ENCODE data around the gene USF3.

The USF3 gene, protein sequence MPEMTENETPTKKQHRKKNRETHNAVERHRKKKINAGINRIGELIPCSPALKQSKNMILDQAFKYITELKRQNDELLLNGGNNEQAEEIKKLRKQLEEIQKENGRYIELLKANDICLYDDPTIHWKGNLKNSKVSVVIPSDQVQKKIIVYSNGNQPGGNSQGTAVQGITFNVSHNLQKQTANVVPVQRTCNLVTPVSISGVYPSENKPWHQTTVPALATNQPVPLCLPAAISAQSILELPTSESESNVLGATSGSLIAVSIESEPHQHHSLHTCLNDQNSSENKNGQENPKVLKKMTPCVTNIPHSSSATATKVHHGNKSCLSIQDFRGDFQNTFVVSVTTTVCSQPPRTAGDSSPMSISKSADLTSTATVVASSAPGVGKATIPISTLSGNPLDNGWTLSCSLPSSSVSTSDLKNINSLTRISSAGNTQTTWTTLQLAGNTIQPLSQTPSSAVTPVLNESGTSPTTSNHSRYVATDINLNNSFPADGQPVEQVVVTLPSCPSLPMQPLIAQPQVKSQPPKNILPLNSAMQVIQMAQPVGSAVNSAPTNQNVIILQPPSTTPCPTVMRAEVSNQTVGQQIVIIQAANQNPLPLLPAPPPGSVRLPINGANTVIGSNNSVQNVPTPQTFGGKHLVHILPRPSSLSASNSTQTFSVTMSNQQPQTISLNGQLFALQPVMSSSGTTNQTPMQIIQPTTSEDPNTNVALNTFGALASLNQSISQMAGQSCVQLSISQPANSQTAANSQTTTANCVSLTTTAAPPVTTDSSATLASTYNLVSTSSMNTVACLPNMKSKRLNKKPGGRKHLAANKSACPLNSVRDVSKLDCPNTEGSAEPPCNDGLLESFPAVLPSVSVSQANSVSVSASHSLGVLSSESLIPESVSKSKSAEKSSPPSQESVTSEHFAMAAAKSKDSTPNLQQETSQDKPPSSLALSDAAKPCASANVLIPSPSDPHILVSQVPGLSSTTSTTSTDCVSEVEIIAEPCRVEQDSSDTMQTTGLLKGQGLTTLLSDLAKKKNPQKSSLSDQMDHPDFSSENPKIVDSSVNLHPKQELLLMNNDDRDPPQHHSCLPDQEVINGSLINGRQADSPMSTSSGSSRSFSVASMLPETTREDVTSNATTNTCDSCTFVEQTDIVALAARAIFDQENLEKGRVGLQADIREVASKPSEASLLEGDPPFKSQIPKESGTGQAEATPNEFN (N-terminal part only)

GRCh38 chr3:113695786-113696645 lies at the start of gene USF3:
Gene USF3 (minus strand): TSS chr3:113696642. CDS start chr3:113674878, 21,764 bp downstream.
- Histone ChIP-seq H3K27me3 (ENCODE audit: insufficient read depth, low read depth) (no peaks in the 10 kb centered on the region), H4K20me1 (ENCODE audit: insufficient read depth) (no peaks in the 10 kb centered on the region), H3K4me3 (IDR thresholded peaks at IDR 0.05; ENCODE audit: insufficient read depth, low read depth, low read length) (peak within 1 kb of the TSS; percentile 94), H2AFZ (ENCODE audit: low read depth) (peak within 1 kb of the TSS; percentile 93), H3K4me1 (ENCODE audit: low read depth, poor library complexity, severe bottlenecking) (peaks cover 17% of the 10 kb centered on the region), H3K4me2 (peak within 1 kb of the TSS; percentile 97), H3K36me3 (ENCODE audit: insufficient read depth) (no peaks in the 10 kb centered on the region), H3K9ac (peak within 1 kb of the TSS; percentile 74), H3K27ac (peak within 1 kb of the TSS; percentile 66), H3K79me2 (ENCODE audit: insufficient read depth, low read depth) (peaks cover 8% of the 10 kb centered on the region; the same call in 1 of the 2 replicates)
- TF ChIP-seq CTCF (conservative IDR thresholded peaks at IDR 0.05; ENCODE audit: low read depth, low read length), result no peak

DNA sequence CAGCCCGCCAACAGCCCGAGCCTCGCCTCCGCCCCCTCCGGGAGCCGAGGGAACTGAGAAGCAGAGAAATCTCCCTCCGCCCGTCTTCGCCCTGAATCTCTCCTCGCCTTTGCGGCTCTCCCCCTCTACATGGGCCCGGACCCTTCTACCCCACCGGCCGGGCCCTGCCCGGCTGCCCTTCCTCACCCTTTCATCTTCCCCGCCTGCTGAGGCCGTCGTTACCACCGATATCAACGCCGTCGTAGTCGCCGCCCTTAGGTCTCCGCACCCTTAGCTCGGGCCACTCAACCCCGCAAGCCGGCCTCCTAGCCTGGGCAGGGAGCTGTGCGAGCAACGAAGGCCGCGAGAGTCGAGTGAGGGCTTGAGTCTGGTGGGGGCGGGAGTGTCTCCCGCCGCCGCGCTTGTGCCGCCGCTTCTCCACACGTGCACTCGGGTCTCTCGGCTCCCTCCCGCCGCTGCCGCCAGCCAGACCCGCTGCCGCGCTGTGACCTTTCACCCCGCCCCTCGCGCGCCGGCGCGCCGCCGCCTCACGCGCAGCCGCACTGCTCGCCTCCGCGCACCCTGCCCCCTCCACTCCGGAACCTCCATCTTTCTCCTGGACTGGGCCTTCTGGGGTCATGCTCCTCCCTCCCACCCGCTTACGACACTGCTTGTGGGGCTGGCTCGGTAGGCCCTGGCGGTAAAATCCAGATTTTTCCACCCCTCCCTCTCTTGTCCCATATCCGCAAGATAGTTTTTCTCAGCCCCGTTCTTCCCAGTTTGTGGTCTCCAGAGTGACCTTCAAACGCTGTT lies 49.5 kb upstream of the USF3 start, which contains the start of gene NAA50:
NAA50 (minus strand) TSS at position 494 of the 792 bp plus-strand sequence; CDS start at position 194, 300 bp downstream.
- peak within 1 kb of the TSS; percentile 88 for H3K9ac ChIP-seq
- H3K4me3 ChIP-seq (IDR thresholded peaks at IDR 0.05; ENCODE audit: insufficient read depth, low read depth, low read length), result peak within 1 kb of the TSS; percentile 89
- H4K20me1 ChIP-seq (ENCODE audit: insufficient read depth), result peaks cover 38% of the 10 kb centered on the region
- H3K27me3 ChIP-seq (ENCODE audit: insufficient read depth, low read depth), result no peaks in the 10 kb centered on the region
- H3K4me1 ChIP-seq (ENCODE audit: low read depth, poor library complexity, severe bottlenecking), result peaks cover 68% of the 10 kb centered on the region
- no peak; the same call in 1 of the 2 replicates for TF ChIP-seq CTCF (conservative IDR thresholded peaks at IDR 0.05; ENCODE audit: low read depth, low read length)
- H3K79me2 ChIP-seq (ENCODE audit: insufficient read depth, low read depth), result peaks cover 88% of the 10 kb centered on the region
- no peaks in the 10 kb centered on the region; the same call in 1 of the 2 replicates for H3K36me3 ChIP-seq (ENCODE audit: insufficient read depth)
- peak within 1 kb of the TSS; percentile 94 for H3K4me2 ChIP-seq
- H2AFZ ChIP-seq (ENCODE audit: low read depth), result peak within 1 kb of the TSS; percentile 82
- H3K27ac ChIP-seq, result peak within 1 kb of the TSS; percentile 94

DNA sequence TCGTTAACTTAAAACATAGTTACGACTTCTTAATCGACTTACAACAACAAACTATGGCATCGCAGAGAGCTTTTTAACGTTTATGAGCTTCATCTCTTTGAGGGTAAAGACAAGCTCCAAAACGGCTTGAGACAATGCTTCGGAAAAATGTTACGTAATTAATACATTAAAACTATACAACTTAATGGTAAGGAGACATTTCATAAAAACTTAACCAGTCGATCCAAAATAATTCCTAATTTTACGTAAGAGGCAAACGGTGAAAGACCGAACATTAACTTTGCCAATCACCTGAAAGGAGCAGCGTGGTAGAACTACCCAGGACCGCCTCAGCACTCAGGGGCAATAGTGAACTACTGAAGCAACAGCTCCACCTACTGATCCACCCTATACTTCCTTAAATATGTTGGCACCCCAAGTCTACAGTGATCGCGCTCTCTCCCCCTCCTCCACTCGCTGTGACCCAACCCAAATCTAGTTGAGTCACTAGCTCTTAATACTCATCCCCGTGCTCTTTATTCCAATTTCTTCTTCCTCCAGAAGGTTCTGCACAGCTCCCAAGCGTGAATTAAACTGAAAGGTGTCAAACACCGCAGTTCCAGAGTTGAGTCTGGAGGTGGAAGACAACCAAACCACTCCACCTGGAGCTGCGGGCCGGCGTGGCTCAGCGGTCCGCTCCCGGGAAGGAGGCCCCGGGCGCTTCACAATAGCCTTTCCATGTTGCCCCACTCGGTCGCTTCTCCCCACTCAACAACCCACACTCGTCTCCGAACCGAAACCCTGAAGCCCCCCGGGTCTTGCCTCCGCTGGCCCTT lies 48.7 kb upstream of the USF3 start:
- Histone ChIP-seq H3K4me2 (peak overlapping the region; percentile 81), H2AFZ (ENCODE audit: low read depth) (peak overlapping the region; percentile 82), H3K79me2 (ENCODE audit: insufficient read depth, low read depth) (peaks cover 88% of the 10 kb centered on the region), H4K20me1 (ENCODE audit: insufficient read depth) (peaks cover 46% of the 10 kb centered on the region), H3K27ac (peak overlapping the region; percentile 94), H3K4me1 (ENCODE audit: low read depth, poor library complexity, severe bottlenecking) (peaks cover 68% of the 10 kb centered on the region), H3K27me3 (ENCODE audit: insufficient read depth, low read depth) (no peaks in the 10 kb centered on the region), H3K9ac (peak overlapping the region; percentile 88), H3K4me3 (IDR thresholded peaks at IDR 0.05; ENCODE audit: insufficient read depth, low read depth, low read length) (no peak overlapping the region), H3K36me3 (ENCODE audit: insufficient read depth) (no peaks in the 10 kb centered on the region; the same call in 1 of the 2 replicates)
- peak; percentile 79 for TF ChIP-seq CTCF (conservative IDR thresholded peaks at IDR 0.05; ENCODE audit: low read depth, low read length)

All from KMS-11 (cell line).